HG03378 (cell line): ENCODE results near the gene CCNB1.
A peak's percentile ranks its signal among the peaks of the same experiment; 100 is the strongest.
"Not testable (repeated sequence)": the region's sequence is repeated elsewhere in the genome, so short reads cannot be mapped to it uniquely, and the experiment has no call there.

Experiments used
- ATAC-seq: cut with Tn5 transposase; IDR thresholded peaks from one replicate; pipeline ENCODE4 v1.9.1; 2021; ENCODE audit warnings: mild to moderate bottlenecking, moderate library complexity; ENCODE audit not compliant: unreplicated experiment

Gene CCNB1

DNA sequence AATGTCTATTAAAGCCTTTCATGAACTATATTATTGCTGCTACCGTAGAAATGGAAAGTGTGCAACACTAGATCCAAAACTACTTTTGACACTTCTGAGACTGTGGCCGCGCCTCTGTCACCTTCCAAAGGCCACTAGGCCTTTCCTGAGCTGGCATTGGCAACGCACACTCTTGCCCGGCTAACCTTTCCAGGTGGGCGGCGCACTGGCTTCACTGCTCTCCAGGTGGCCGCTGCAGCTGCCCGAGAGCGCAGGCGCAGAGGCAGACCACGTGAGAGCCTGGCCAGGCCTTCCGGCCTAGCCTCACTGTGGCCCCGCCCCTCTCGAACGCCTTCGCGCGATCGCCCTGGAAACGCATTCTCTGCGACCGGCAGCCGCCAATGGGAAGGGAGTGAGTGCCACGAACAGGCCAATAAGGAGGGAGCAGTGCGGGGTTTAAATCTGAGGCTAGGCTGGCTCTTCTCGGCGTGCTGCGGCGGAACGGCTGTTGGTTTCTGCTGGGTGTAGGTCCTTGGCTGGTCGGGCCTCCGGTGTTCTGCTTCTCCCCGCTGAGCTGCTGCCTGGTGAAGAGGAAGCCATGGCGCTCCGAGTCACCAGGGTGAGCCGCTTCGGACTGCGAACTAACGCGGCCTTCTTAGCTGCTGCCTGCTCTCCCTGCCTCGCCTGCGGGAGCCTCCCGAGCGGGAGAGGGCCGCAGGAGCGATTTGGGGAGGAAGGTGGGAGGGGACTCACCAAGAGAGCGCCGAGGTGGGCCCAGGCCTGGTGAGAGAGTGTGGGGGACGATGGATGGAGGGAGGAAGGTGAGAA lies at the start of gene CCNB1:
Gene CCNB1 (plus strand): TSS at position 465 of the 807 bp plus-strand sequence. CDS start 113 bp downstream, at position 578.
- peak; percentile 97 for ATAC-seq

DNA sequence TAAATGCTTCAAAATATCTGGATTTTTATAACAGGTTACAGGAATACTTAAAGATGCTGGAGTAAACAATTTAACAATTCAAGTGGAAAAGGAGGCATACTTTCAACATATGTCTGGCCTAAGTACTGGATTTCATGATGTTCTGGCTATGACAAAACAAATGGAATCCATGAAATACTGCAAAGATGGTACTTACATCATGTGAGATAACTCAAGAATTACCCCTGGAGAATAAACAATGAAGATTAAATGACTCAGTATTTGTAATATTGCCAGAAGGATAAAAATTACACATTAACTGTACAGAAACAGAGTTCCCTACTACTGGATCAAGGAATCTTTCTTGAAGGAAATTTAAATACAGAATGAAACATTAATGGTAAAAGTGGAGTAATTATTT lies 37.5 kb upstream of the CCNB1 start:
- ATAC-seq = no peak

DNA sequence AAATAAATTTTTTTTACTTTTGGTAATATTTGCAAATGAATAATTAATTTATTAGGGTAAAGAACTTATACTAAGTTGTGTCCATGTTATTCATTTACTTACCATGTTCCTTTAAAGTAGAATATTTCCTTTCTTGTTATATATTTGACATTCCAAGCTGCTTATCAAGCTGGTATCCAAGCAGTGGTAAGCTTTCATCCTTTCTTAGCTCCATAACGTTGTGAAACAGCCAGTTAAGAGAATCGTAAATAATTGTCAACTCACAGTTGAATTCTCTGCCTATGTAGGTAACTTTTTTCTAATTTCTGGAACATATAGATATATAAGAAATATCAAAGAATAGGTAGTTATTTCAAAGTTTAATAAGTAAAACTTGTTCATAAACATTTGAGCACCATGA lies 36.7 kb upstream of the CCNB1 start:
- no peak for ATAC-seq

- ATAC-seq = no peak
These were observed 35.6 kb upstream of the CCNB1 start for GRCh38 chr5:69131304-69131703.

DNA sequence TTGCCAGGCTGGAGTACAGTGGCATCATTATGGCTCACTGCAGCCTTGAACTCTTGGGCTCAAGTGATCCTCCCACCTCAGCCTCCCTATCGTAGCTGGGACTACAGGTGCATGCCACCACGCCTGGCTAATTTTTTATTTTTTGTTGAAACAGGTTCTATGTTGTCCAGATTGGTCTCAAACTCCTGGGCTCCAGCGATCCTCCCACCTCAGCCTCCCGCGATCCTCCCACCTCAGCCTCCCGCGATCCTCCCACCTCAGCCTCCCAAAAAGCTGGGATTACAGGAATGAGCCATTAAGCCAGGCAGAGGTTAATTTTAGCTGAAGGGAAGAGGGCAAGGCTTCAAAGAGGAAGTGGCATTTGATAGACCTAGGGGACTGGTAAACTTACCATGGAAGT lies 32.8 kb upstream of the CCNB1 start:
- no peak for ATAC-seq

GRCh38 chr5:69136293-69136692 lies 30.7 kb upstream of the CCNB1 start:
- ATAC-seq = peak; percentile 97

DNA sequence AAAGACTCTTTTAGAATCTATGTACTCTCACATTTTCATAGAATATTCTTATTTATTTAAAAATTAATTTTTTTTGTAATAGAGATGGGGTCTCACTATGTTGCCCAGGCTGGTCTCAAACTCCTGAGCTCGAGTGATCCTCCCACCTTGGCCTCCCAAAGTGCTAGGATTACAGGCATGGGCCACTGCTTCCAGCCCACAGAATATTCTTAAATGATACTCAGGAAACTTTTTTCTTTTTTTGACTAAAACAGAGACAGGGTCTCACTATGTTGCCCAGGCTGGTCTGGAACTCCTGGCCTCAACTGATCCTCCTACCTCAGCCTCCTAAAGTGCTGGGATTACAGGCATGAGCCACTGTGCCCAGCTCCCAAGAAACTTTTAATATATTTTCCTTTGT lies 29.7 kb upstream of the CCNB1 start:
- not testable (repeated sequence) for ATAC-seq

DNA sequence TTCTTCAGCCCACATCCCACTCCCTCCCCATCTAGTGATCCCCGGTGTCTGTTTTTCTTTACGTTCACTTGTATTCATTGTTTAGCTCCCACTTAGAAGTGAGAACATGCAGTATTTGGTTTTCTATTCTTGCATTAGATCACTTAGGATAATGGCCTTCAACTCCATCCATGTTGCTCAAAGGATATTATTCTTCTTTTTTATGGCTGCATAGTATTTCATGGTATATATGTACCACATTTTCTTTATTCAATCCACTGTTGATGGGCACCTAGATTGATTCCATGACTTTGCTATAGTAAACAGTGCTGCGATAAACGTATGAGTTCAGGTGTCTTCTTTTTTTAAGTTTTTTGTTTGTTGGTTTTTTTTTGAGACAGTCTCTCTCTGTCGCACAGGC lies 29.1 kb upstream of the CCNB1 start:
- ATAC-seq = no peak

DNA sequence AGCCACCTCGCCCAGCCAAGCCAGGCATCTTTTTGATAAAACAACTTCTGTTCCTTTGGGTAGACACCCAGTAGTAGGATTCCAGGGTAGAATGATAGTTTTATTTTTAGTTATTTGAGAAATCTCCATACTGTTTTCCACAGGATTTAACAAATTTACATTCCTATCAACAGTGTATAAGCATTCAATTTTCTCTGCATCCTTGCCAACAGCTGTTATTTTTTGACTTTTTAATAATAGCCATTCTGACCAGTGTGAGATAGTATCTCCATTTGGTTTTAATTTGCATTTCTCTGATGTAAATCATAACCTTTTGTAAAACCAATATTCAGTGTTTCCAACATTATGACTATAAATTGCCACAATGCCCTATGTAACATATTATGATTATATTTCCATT lies 28.2 kb upstream of the CCNB1 start:
- ATAC-seq = no peak

DNA sequence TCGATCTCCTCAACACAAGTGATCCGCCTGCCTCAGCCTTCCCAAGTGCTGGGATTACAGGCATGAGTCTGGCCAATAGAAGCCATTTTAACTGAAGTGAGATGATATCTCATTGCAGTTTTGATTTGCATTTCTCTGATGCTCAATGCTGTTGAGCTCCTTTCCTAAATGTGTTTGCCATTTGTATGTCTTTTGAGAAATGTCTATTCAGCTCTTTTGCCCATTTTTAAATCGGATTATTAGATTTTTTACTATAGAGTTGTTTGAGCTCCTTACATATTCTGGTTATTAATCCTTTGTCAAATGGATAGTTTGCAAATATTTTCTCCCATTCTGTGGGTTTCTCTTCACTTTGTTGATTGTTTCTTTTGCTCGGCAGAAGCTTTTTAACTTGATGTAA lies 26.7 kb upstream of the CCNB1 start:
- not testable (repeated sequence) for ATAC-seq

GRCh38 chr5:69140827-69141226 lies 26.1 kb upstream of the CCNB1 start:
- no peak for ATAC-seq

DNA sequence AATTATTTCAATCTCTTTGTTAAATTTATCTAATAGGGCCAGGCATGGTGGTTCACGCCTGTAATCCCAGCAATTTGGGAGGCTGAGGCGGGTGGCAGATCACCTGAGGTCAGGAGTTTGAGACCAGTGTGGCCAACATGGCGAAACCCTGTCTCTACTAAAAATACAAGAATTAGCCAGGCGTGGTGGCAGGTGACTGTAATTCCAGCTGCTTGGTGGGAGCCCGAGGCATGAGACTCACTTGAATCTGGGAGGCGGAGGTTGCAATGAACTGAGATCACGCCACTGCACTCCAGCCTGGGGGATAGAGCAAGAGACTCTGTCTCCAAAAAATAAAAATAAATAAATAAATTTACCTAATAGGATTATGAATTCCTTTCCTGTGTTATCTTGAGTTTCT lies 18.4 kb upstream of the CCNB1 start:
- ATAC-seq = not testable (repeated sequence)

DNA sequence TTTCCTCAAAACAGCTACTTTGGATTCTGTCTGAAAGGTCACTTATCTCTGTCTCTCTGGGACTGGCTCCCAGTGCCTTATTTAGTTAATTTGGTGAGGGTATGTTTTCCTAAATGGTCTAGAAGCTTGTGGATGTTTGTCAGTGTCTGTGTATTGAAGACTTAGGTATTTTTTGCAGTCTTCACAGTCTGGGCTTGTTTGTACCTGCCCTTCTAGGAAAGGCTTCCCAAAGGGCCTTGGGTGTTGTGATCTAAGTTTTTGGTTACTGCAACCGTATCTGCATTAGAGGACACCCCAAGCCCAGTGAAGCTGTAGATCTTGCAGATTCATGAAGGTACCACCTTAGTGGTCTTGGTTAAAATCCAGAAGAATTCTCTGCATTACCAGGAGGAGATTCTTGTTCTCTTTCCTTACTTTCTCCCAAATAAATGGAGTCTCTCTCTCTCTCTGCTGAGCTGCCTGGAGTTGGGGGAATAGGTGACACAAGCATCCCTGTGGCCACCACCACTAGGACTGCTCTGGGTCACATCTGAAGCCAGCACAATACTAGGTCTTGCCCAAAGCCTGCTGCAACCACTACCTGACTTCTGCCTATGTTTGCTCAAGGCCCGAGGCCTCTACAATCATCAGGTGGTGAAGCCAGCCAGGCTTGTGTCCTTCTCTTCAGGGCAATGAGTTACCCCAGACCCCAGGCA lies 17.8 kb upstream of the CCNB1 start:
- no peak for ATAC-seq

- ATAC-seq = no peak
These were observed 17.3 kb upstream of the CCNB1 start for GRCh38 chr5:69149676-69150010.

GRCh38 chr5:69152731-69153130 lies 14.2 kb upstream of the CCNB1 start:
- ATAC-seq = no peak

DNA sequence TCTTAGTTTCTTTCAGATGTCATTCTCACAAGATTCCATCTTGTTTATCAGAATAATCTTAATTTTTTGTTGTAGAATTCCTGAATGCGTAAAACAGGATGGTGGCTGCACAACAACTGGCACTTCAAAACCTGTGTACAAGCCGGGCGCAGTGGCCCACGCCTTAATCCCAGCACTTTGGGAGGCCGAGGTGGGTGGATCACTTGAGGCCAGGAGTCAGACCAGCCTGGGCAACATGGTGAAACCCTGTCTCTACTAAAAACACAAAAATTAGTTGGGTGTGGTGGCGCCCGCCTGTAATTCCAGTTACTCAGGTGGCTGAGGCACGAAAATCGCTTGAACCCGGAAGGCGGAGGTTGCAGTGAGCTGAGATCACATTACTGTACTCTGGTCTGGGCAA lies 10.5 kb upstream of the CCNB1 start:
- ATAC-seq = no peak

DNA sequence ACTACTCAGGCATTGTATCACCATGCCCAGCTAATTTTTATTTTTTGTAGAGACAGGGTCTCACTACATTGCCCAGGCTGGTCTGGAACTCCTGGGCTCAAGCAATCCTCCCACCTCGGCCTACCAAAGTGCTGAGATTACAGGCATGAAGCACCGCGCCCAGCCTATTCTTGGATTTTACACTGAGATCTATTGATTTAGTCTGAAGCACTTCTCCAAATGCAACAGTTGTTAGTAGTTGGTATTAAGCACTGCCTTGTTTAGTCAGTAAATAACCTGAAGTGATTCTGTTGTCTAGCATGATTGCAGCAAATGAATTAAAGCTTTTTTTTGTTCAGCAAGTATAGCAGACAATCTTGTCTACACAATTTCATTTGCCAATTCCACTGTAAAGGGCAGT lies 8.9 kb upstream of the CCNB1 start:
- no peak for ATAC-seq

- ATAC-seq = no peak
These were observed 6.3 kb upstream of the CCNB1 start for GRCh38 chr5:69160651-69161050.

GRCh38 chr5:69167493-69167855 lies 524 bp downstream of the CCNB1 start:
- ATAC-seq = no peak

DNA sequence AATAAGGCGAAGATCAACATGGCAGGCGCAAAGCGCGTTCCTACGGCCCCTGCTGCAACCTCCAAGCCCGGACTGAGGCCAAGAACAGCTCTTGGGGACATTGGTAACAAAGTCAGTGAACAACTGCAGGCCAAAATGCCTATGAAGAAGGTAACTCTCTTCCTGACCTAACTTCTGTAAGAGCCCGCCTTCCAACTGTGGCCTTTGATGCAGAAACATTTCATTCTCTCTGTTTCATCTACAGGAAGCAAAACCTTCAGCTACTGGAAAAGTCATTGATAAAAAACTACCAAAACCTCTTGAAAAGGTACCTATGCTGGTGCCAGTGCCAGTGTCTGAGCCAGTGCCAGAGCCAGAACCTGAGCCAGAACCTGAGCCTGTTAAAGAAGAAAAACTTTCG lies 979 bp downstream of the CCNB1 start:
- ATAC-seq = no peak

DNA sequence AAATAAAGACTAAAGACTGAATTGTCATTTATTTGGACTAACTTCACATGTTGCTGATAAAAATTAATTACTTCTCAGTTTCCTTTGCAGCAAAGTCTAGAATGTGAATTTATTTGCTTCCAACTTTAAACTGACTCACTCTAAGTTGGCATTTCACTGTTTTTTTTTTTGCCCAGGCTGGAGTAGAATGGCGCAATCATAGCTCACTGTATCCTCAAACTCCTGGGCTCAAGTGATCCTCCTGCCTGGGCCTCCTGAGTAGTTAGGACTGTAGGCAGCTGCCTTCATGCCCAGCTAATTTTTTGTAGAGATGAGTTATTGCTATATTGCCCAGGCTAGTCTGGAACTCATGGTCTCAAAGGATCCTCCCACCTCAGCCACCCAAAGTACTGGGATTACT lies 3.5 kb downstream of the CCNB1 start:
- no peak for ATAC-seq

- no peak for ATAC-seq
These were observed 4.0 kb downstream of the CCNB1 start for GRCh38 chr5:69170969-69171368.
